HepG2 (cell line): Measurements from ENCODE around the gene KLRC4. TPM values are rescaled to one million over a fixed set of nuclear protein-coding genes. Genes with fewer than 3 reads are reported as not detected.

ENCODE experiments used
- ATAC-seq: fragments of 200-7000 bp; cut with Tn5 transposase; 3 replicates; pipeline ENCODE4 v1.9.1; 2020; ENCODE audit warnings: mild to moderate bottlenecking, moderate library complexity
- BruUV-seq: library from RNA; stranded (reverse); fragments of 400-500 nt; replicated peaks from 2 replicates; lab custom pipeline; 2021; lab: Mats Ljungman, UMichigan
- CTCF ChIA-PET: fragments of 300-600 bp; formaldehyde crosslinking; extraction: SDS; loops from one replicate; lab custom pipeline; 2021; ENCODE audit warnings: low total read pairs, inconsistent platforms, low intra/inter-chr PET ratio; lab: Yijun Ruan, JAX
- POLR2A ChIA-PET: fragments of 350-600 bp; sonication (Branson Sonifier 250); formaldehyde crosslinking; loops from one replicate; lab custom pipeline; 2020; ENCODE audit warnings: antibody characterized with exemption, inconsistent platforms; lab: Yijun Ruan, JAX
- DNase-seq: peaks from one replicate; pipeline ENCODE4 v3.0.0-alpha.2; 2015; ENCODE audit warnings: low spot score
- FAIRE-seq: peaks from 3 replicates; lab custom pipeline; 2011; peaks lifted over from hg19 to GRCh38; lab: Jason Lieb, UNC
- H2AFZ ChIP-seq: one replicate; pipeline ENCODE4 v1.6.1; 2011; ENCODE audit warnings: low read length, inconsistent platforms
- H3K27ac ChIP-seq: fragments of 300-600 bp; 3 replicates; pipeline ENCODE4 v1.8.0; 2011; ENCODE audit warnings: mixed run types, mild to moderate bottlenecking, mixed read lengths, low read length, inconsistent platforms; ENCODE audit not compliant: insufficient read depth; ENCODE audit errors: extremely low read length
- H3K27me3 ChIP-seq, 2 experiments: fragments of 200-600 bp in 1 of 2; 2 replicates in 1 of 2; 3 replicates in 1 of 2; pipeline versions ENCODE4 v1.6.0 to v1.8.0; 2011; ENCODE audit warnings: low read length in 2 of 2, mild to moderate bottlenecking in 2 of 2, moderate library complexity in 2 of 2, inconsistent platforms in 1 of 2; ENCODE audit not compliant: insufficient read depth in 2 of 2, control insufficient read depth in 1 of 2
- H3K36me3 ChIP-seq, 2 experiments: fragments of 200-600 bp in 1 of 2; replicated peaks in 1 of 2; 2 replicates in 1 of 2; 3 replicates in 1 of 2; pipeline versions ENCODE4 v1.5.1 to v1.8.0; 2011; ENCODE audit warnings: low read length in 2 of 2, inconsistent platforms in 1 of 2; ENCODE audit not compliant: insufficient read depth in 2 of 2, control insufficient read depth in 1 of 2
- H3K4me1 ChIP-seq: 2 replicates; pipeline ENCODE4 v1.5.1; 2012; ENCODE audit warnings: low read length, inconsistent platforms; ENCODE audit not compliant: insufficient read depth
- H3K4me2 ChIP-seq: 2 replicates; pipeline ENCODE4 v1.6.0; 2011; ENCODE audit warnings: low read depth, low read length, inconsistent platforms
- H3K4me3 ChIP-seq, 3 experiments: fragments of 200-600 bp in 1 of 3; sonication (generic), shearing (Covaris generic) in 1 of 3; replicated peaks in 1 of 3; 2 replicates each; pipeline ENCODE4 v1.5.1; 2011 to 2016; ENCODE audit warnings: low read length in 3 of 3, inconsistent platforms in 2 of 3, low read depth in 2 of 3, mild to moderate bottlenecking in 2 of 3, control low read depth in 1 of 3, mixed read lengths in 1 of 3; ENCODE audit not compliant: insufficient read depth in 1 of 3
- H3K79me2 ChIP-seq: one replicate; pipeline ENCODE4 v1.6.1; 2011; ENCODE audit warnings: low read length, inconsistent platforms; ENCODE audit not compliant: insufficient read depth
- H3K9ac ChIP-seq: 2 replicates; pipeline ENCODE4 v1.6.0; 2011; ENCODE audit warnings: mild to moderate bottlenecking, low read depth, low read length, inconsistent platforms; ENCODE audit not compliant: insufficient read depth
- H3K9me3 ChIP-seq: 2 replicates; pipeline ENCODE4 v1.5.1; 2012; ENCODE audit warnings: mild to moderate bottlenecking, low read length
- H4K20me1 ChIP-seq: 2 replicates; pipeline ENCODE4 v1.6.0; 2011; ENCODE audit warnings: inconsistent platforms, mild to moderate bottlenecking, low read length, moderate library complexity; ENCODE audit not compliant: insufficient read depth
- CEBPB ChIP-seq: IDR thresholded peaks from 2 replicates; pipeline ENCODE4 v1.6.1; 2011; ENCODE audit warnings: low read depth, low read length, improper control_type of control experiment, borderline replicate concordance
- GZF1 ChIP-seq: sonication (generic); formaldehyde crosslinking; IDR thresholded peaks from 2 replicates; pipeline ENCODE4 v1.5.1; 2020; ENCODE audit warnings: mild to moderate bottlenecking, missing genetic modification reagents
- ISL2 ChIP-seq: sonication (generic); formaldehyde crosslinking; IDR thresholded peaks from 2 replicates; pipeline ENCODE4 v1.5.0; 2020; ENCODE audit warnings: missing genetic modification reagents
- KLF12 ChIP-seq: sonication (generic); formaldehyde crosslinking; IDR thresholded peaks from 2 replicates; pipeline ENCODE4 v1.4.0; 2020; ENCODE audit warnings: missing genetic modification reagents, borderline replicate concordance
- MTA1 ChIP-seq: sonication (generic); formaldehyde crosslinking; IDR thresholded peaks from 2 replicates; pipeline ENCODE4 v1.4.0; 2020; ENCODE audit warnings: missing genetic modification reagents, mild to moderate bottlenecking, borderline replicate concordance
- TCF7 ChIP-seq: sonication (generic); IDR thresholded peaks from 2 replicates; pipeline ENCODE4 v1.6.1; 2016; ENCODE audit warnings: antibody characterized with exemption, low read depth
- ZFX ChIP-seq: sonication (generic); formaldehyde crosslinking; IDR thresholded peaks from 2 replicates; pipeline ENCODE4 v1.4.0; 2020; ENCODE audit warnings: mild to moderate bottlenecking, low read depth, missing genetic modification reagents, moderate library complexity
- ZNF143 ChIP-seq: sonication (generic); formaldehyde crosslinking; IDR thresholded peaks from 2 replicates; pipeline ENCODE4 v1.4.0; 2020; ENCODE audit warnings: missing genetic modification reagents
- WGBS: methylation state at CpG from one replicate; pipeline ENCODE4 v1.1.6; 2017; ENCODE audit warnings: low lambda C conversion rate; 5-methylcytosine and 5-hydroxymethylcytosine counted together
- in situ Hi-C: cut with HindIII; loops from 2 replicates; pipeline ENCODE4 v1.10.0; 2017; ENCODE audit warnings: low pct_unique_long_range_greater_than_20kb; ENCODE audit not compliant: extremely low pct_ligation_motif_present
- intact Hi-C: fragments of 100-400 bp; cut with micrococcal nuclease; formaldehyde crosslinking; loops from one replicate; pipeline ENCODE4 v1.10.0; 2022; ENCODE audit not compliant: unreplicated experiment
- polyA plus RNA-seq, 8 experiments: library from polyadenylated mRNA; depleted of rRNA in 3 of 8; stranded (reverse) in 7 of 8; unstranded in 1 of 8; fragments of >200 nt; fragmentation: Illumina TruSeq in 4 of 8; extraction: Trizol in 4 of 8; gene quantifications; 2 replicates each; pipeline versions ENCODE4 v1.2.1 to v1.2.3, GENCODE V29; 2011 to 2016; ENCODE audit warnings: low read depth in 4 of 8, missing spikeins in 1 of 8, mixed read lengths in 1 of 8; ENCODE audit not compliant: insufficient read depth in 1 of 8
- total RNA-seq, 5 experiments: library from RNA; depleted of rRNA; stranded (reverse); fragments of >200 nt; fragmentation: Illumina TruSeq; extraction: Trizol; gene quantifications; 2 replicates each; pipeline ENCODE4 v1.2.3, GENCODE V29; 2016; ENCODE audit warnings: low read depth in 1 of 5
- TF ChIP-seq, protein P1 (sequence below): sonication (generic); formaldehyde crosslinking; conservative IDR thresholded peaks from 2 replicates; pipeline ENCODE4 v1.8.0; 2022; ENCODE audit warnings: mild to moderate bottlenecking, moderate library complexity, missing genetic modification reagents
- TF ChIP-seq, protein P2 (sequence below): sonication (generic); formaldehyde crosslinking; IDR thresholded peaks from 2 replicates; pipeline ENCODE4 v1.4.0; 2020; ENCODE audit warnings: missing genetic modification reagents

Gene KLRC4
- total and polyA plus RNA-seq, 2 of the 13 experiments (the other 11 are each of a cell fraction or from before 2014, with no cell fraction given): 0.09 TPM; not detected in 1

DNA sequence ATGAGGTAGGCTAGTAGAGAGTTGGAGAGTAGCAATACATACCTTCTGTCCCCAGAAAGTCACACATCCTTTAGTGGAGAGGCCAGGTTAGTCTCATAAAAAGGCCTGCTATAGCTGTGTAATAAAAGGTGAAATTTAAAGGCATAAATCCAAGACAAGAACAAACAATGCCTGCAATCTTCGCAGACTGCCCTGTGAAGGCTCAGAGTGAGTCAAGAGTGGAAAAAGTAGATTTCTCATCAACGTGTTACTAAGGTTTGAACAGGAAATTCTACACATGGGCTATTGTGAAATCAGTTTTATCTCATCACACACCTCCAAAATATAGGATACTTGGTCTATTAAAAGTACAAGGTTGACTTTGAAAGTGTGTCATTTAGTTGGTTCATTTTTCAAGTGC, 43.6 kb upstream of the KLRC4 start, which contains the start of gene KLRC1:
TSS of gene KLRC1 (minus strand) at position 222 of the 400 bp plus-strand sequence. CDS start 2,221 bp downstream, outside the sequence.
- TF ChIP-seq ISL2 (CRISPR knock-in tag) (no peak), CEBPB (0 out of 2 replicates have a peak, but pooled peaks have one; percentile 40)
- no peak for ATAC-seq
- intact Hi-C loops (no loop called here), in situ Hi-C loops (no loop called here)
- peaks cover 12% of the 10 kb centered on the region; the same call in 1 of the 2 replicates for H3K9me3 ChIP-seq
- ChIA-PET POLR2A (no interaction called here), CTCF (no interaction called here)
- no peaks in the 10 kb centered on the region for H4K20me1 ChIP-seq
- H3K4me1 ChIP-seq: no peaks in the 10 kb centered on the region
- H3K27me3 ChIP-seq: 0 out of 5 replicates have a peak, but pooled peaks cover 0 to 3% of the 10 kb centered on the region in 2 experiments
- no peak within 1 kb of the TSS for H2AFZ ChIP-seq
- no peak within 1 kb of the TSS for H3K4me2 ChIP-seq
- no peaks in the 10 kb centered on the region for H3K79me2 ChIP-seq
- no peak for DNase-seq
- BruUV-seq: no TSS peak
- no peak within 1 kb of the TSS for H3K9ac ChIP-seq
- H3K27ac ChIP-seq: no peak within 1 kb of the TSS
- WGBS: 17% methylated on average over 2 of the region's 2 CpGs
- H3K4me3 ChIP-seq: no peak within 1 kb of the TSS
- H3K36me3 ChIP-seq: no peaks in the 10 kb centered on the region
- no peak for FAIRE-seq

DNA sequence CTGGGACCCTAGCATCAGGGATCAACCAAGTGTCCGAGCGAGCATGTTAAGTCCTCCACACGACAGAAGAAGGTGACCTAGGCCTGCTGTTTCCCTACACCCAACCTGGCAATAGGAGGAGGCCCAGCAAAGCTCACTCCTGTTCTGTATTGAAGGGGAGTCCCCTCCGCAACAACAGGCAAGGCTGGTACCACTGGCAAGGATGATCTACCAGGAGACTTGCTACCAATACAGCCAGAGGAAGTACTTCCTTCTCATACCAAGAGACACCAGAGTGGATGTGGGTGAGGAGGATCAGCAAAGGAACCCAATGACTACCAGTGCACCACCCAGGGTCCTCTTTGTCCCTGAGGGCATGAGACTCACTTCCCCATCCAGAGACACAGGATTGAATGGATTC, 38.7 kb upstream of the KLRC4 start:
- Histone ChIP-seq H3K79me2 (no peaks in the 10 kb centered on the region), H3K4me3 (no peak overlapping the region), H4K20me1 (no peaks in the 10 kb centered on the region), H3K36me3 (no peaks in the 10 kb centered on the region), H3K4me2 (no peak overlapping the region), H2AFZ (no peak overlapping the region), H3K9me3 (no peaks in the 10 kb centered on the region), H3K4me1 (no peaks in the 10 kb centered on the region), H3K27me3 (0 out of 5 replicates have a peak, but pooled peaks cover 0 to 3% of the 10 kb centered on the region in 2 experiments), H3K9ac (no peak overlapping the region), H3K27ac (no peak overlapping the region)
- no peak for ATAC-seq
- no peak for TF ChIP-seq KLF12
- TF ChIP-seq, protein P1, sequence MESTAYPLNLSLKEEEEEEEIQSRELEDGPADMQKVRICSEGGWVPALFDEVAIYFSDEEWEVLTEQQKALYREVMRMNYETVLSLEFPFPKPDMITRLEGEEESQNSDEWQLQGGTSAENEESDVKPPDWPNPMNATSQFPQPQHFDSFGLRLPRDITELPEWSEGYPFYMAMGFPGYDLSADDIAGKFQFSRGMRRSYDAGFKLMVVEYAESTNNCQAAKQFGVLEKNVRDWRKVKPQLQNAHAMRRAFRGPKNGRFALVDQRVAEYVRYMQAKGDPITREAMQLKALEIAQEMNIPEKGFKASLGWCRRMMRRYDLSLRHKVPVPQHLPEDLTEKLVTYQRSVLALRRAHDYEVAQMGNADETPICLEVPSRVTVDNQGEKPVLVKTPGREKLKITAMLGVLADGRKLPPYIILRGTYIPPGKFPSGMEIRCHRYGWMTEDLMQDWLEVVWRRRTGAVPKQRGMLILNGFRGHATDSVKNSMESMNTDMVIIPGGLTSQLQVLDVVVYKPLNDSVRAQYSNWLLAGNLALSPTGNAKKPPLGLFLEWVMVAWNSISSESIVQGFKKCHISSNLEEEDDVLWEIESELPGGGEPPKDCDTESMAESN (CRISPR knock-in tag): no peak
- TF ChIP-seq GZF1: no peak
- TF ChIP-seq, protein P2, sequence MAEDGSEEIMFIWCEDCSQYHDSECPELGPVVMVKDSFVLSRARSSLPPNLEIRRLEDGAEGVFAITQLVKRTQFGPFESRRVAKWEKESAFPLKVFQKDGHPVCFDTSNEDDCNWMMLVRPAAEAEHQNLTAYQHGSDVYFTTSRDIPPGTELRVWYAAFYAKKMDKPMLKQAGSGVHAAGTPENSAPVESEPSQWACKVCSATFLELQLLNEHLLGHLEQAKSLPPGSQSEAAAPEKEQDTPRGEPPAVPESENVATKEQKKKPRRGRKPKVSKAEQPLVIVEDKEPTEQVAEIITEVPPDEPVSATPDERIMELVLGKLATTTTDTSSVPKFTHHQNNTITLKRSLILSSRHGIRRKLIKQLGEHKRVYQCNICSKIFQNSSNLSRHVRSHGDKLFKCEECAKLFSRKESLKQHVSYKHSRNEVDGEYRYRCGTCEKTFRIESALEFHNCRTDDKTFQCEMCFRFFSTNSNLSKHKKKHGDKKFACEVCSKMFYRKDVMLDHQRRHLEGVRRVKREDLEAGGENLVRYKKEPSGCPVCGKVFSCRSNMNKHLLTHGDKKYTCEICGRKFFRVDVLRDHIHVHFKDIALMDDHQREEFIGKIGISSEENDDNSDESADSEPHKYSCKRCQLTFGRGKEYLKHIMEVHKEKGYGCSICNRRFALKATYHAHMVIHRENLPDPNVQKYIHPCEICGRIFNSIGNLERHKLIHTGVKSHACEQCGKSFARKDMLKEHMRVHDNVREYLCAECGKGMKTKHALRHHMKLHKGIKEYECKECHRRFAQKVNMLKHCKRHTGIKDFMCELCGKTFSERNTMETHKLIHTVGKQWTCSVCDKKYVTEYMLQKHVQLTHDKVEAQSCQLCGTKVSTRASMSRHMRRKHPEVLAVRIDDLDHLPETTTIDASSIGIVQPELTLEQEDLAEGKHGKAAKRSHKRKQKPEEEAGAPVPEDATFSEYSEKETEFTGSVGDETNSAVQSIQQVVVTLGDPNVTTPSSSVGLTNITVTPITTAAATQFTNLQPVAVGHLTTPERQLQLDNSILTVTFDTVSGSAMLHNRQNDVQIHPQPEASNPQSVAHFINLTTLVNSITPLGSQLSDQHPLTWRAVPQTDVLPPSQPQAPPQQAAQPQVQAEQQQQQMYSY: no peak
- TF ChIP-seq ZFX (CRISPR knock-in tag): no peak
- no peak for TF ChIP-seq TCF7
- no peak for TF ChIP-seq MTA1
- TF ChIP-seq ZNF143 (CRISPR knock-in tag): no peak
- in situ Hi-C loops (no loop called here), intact Hi-C loops (no loop called here)
- FAIRE-seq: no peak
- ChIA-PET POLR2A (no interaction called here), CTCF (no interaction called here)
- no peak for DNase-seq
- 23% methylated on average over 3 of the region's 4 CpGs for WGBS
- BruUV-seq: no TSS peak
